ENCODE results near the gene CLPTM1L. TPM values are rescaled to one million over a fixed set of nuclear protein-coding genes. Genes with fewer than 3 reads are reported as not detected.

The CLPTM1L gene
- total and polyA plus RNA-seq, 10 donors, result 39.7 to 118 (median 94.9) TPM

- TF ChIP-seq POLR2AphosphoS5 (IDR thresholded peaks at IDR 0.05) (no peak), POLR2A (IDR thresholded peaks at IDR 0.05) (no peak), CTCF (IDR thresholded peaks at IDR 0.05 in 8 of 11, conservative IDR thresholded peaks at IDR 0.05 in 3 of 11) (no peak)
- H3K27me3 ChIP-seq (replicated peaks in 1 of 7), result no peaks in the 10 kb centered on the region
- no peaks in the 10 kb centered on the region for H3K4me1 ChIP-seq
- H3K27ac ChIP-seq, result no peak overlapping the region
- no peaks in the 10 kb centered on the region for H3K36me3 ChIP-seq
- peak; percentile 67 for DNase-seq
- H3K4me3 ChIP-seq, result no peak overlapping the region
- intact Hi-C loops (cut with DNase I; ENCODE audit: low total_unique reads), result no loop called here
- 89 to 93% (median 89%) methylated on average over 26 to 37 of the region's 37 CpGs for WGBS, 5 donors
- H3K9me3 ChIP-seq, result peaks cover 0 to 10% (median 5%) of the 10 kb centered on the region in 8 donors
Measured at GRCh38 chr5:1282131-1282992, 62.5 kb downstream of the CLPTM1L start.

GRCh38 chr5:1281038-1281882 lies 63.6 kb downstream of the CLPTM1L start:
- Histone ChIP-seq H3K4me3 (no peak overlapping the region), H3K36me3 (no peaks in the 10 kb centered on the region), H3K27ac (no peak overlapping the region), H3K27me3 (replicated peaks in 1 of 7) (no peaks in the 10 kb centered on the region), H3K9me3 (peaks cover 0 to 10% (median 5%) of the 10 kb centered on the region in 8 donors), H3K4me1 (no peaks in the 10 kb centered on the region)
- intact Hi-C loops (cut with DNase I; ENCODE audit: low total_unique reads), result no loop called here
- peak; percentile 42 for DNase-seq
- TF ChIP-seq POLR2AphosphoS5 (IDR thresholded peaks at IDR 0.05), result no peak
- WGBS, 5 donors, result 82 to 92% (median 88%) methylated on average over 13 to 16 of the region's 16 CpGs

GRCh38 chr5:1280177-1281037 lies 64.5 kb downstream of the CLPTM1L start:
- Histone ChIP-seq H3K27me3 (replicated peaks in 1 of 7) (no peaks in the 10 kb centered on the region), H3K27ac (no peak overlapping the region), H3K4me1 (no peaks in the 10 kb centered on the region), H3K9me3 (peaks cover 0 to 10% (median 5%) of the 10 kb centered on the region in 8 donors), H3K4me3 (no peak overlapping the region), H3K36me3 (no peaks in the 10 kb centered on the region)
- 88 to 95% (median 91%) methylated on average over 22 to 32 of the region's 32 CpGs for WGBS, 5 donors
- intact Hi-C loops (cut with DNase I; ENCODE audit: low total_unique reads), result no loop called here
- TF ChIP-seq POLR2A (IDR thresholded peaks at IDR 0.05) (no peak), CTCF (IDR thresholded peaks at IDR 0.05 in 8 of 11, conservative IDR thresholded peaks at IDR 0.05 in 3 of 11) (no peak), POLR2AphosphoS5 (IDR thresholded peaks at IDR 0.05) (no peak)
- peak; percentile 49 for DNase-seq

GRCh38 chr5:1279443-1280151 lies 65.3 kb downstream of the CLPTM1L start:
- H3K36me3 ChIP-seq, result no peaks in the 10 kb centered on the region
- WGBS, 5 donors, result 89 to 94% (median 93%) methylated on average over 23 to 34 of the region's 34 CpGs
- peaks cover 0 to 3% (median 0%) of the 10 kb centered on the region in 7 donors for H3K27me3 ChIP-seq (replicated peaks in 1 of 7)
- DNase-seq, result peak; percentile 48
- no peaks in the 10 kb centered on the region for H3K4me1 ChIP-seq
- peaks cover 0 to 10% (median 5%) of the 10 kb centered on the region in 8 donors for H3K9me3 ChIP-seq
- intact Hi-C loops (cut with DNase I; ENCODE audit: low total_unique reads), result no loop called here
- TF ChIP-seq CTCF (IDR thresholded peaks at IDR 0.05 in 8 of 11, conservative IDR thresholded peaks at IDR 0.05 in 3 of 11), result no peak
- no peak for TF ChIP-seq POLR2AphosphoS5 (IDR thresholded peaks at IDR 0.05)
- no peak for TF ChIP-seq POLR2A (IDR thresholded peaks at IDR 0.05)
- no peak overlapping the region for H3K27ac ChIP-seq
- no peak overlapping the region for H3K4me3 ChIP-seq
